ENCODE measurements around the gene TMEM167A. TPM values are rescaled to one million over a fixed set of nuclear protein-coding genes. Genes with fewer than 3 reads are reported as not detected.

The TMEM167A gene
- total RNA-seq, 1 donor from 2014 or later = 163 TPM

GRCh38 chr5:83031381-83031780, 45.8 kb downstream of the TMEM167A start:
- Histone ChIP-seq H3K4me3 (ENCODE audit: insufficient read depth, low read depth, low read length) (no peak overlapping the region), H3K27me3 (ENCODE audit: insufficient read depth, low read length) (no peaks in the 10 kb centered on the region), H4K20me1 (ENCODE audit: insufficient read depth, low read length) (no peaks in the 10 kb centered on the region), H3K79me2 (ENCODE audit: insufficient read depth, low read length) (no peaks in the 10 kb centered on the region), H3K27ac (ENCODE audit: low read depth, low read length) (no peak overlapping the region), H3K9ac (ENCODE audit: low read length) (no peak overlapping the region), H3K4me1 (ENCODE audit: insufficient read depth, low read length) (no peaks in the 10 kb centered on the region), H3K36me3 (ENCODE audit: insufficient read depth, low read length) (no peaks in the 10 kb centered on the region), H3K4me2 (ENCODE audit: low read length) (no peak overlapping the region), H2AFZ (ENCODE audit: low read depth, low read length) (no peak overlapping the region), H3K9me3 (ENCODE audit: insufficient read depth, low read depth, low read length) (no peaks in the 10 kb centered on the region)
- no peaks in the 10 kb centered on the region for H3K36me3 Mint-ChIP-seq (ENCODE audit: low read depth, unreplicated experiment)
- no peak overlapping the region for H3K4me3 Mint-ChIP-seq (ENCODE audit: unreplicated experiment)
- FAIRE-seq (no peak), DNase-seq (ENCODE audit: low read depth) (peak; percentile 21)
- peak overlapping the region; percentile 42 for H3K27ac Mint-ChIP-seq (ENCODE audit: unreplicated experiment)
- peaks cover 43% of the 10 kb centered on the region for H3K4me1 Mint-ChIP-seq (ENCODE audit: low read depth, unreplicated experiment)
- no peaks in the 10 kb centered on the region for H3K27me3 Mint-ChIP-seq (ENCODE audit: low read depth, unreplicated experiment)
- no peaks in the 10 kb centered on the region for H3K9me3 Mint-ChIP-seq (ENCODE audit: unreplicated experiment)
- no peak for TF ChIP-seq CTCF (IDR thresholded peaks at IDR 0.05; ENCODE audit: insufficient read depth, low read depth, low read length)
- no peak for TF ChIP-seq EZH2 (IDR thresholded peaks at IDR 0.05; ENCODE audit: insufficient read depth, low read length)

- FAIRE-seq (no peak), DNase-seq (ENCODE audit: low read depth) (peak; percentile 73)
- Histone ChIP-seq H3K4me3 (ENCODE audit: insufficient read depth, low read depth, low read length) (no peak overlapping the region), H3K36me3 (ENCODE audit: insufficient read depth, low read length) (no peaks in the 10 kb centered on the region), H3K9me3 (ENCODE audit: insufficient read depth, low read depth, low read length) (no peaks in the 10 kb centered on the region), H3K4me1 (ENCODE audit: insufficient read depth, low read length) (no peaks in the 10 kb centered on the region), H3K27me3 (ENCODE audit: insufficient read depth, low read length) (no peaks in the 10 kb centered on the region), H4K20me1 (ENCODE audit: insufficient read depth, low read length) (no peaks in the 10 kb centered on the region), H3K9ac (ENCODE audit: low read length) (no peak overlapping the region), H3K4me2 (ENCODE audit: low read length) (no peak overlapping the region), H3K27ac (ENCODE audit: low read depth, low read length) (no peak overlapping the region), H3K79me2 (ENCODE audit: insufficient read depth, low read length) (no peaks in the 10 kb centered on the region), H2AFZ (ENCODE audit: low read depth, low read length) (peak overlapping the region; percentile 23)
- Mint-ChIP-seq H3K9me3 (ENCODE audit: unreplicated experiment) (no peaks in the 10 kb centered on the region), H3K4me3 (ENCODE audit: unreplicated experiment) (no peak overlapping the region), H3K36me3 (ENCODE audit: low read depth, unreplicated experiment) (no peaks in the 10 kb centered on the region), H3K27me3 (ENCODE audit: low read depth, unreplicated experiment) (no peaks in the 10 kb centered on the region), H3K4me1 (ENCODE audit: low read depth, unreplicated experiment) (peaks cover 51% of the 10 kb centered on the region), H3K27ac (ENCODE audit: unreplicated experiment) (peak overlapping the region; percentile 76)
- no peak for TF ChIP-seq EZH2 (IDR thresholded peaks at IDR 0.05; ENCODE audit: insufficient read depth, low read length)
- no peak for TF ChIP-seq CTCF (IDR thresholded peaks at IDR 0.05; ENCODE audit: insufficient read depth, low read depth, low read length)
Measured at GRCh38 chr5:83029912-83030311, 47.3 kb downstream of the TMEM167A start.

- Histone ChIP-seq H3K36me3 (ENCODE audit: insufficient read depth, low read length) (no peaks in the 10 kb centered on the region), H3K4me3 (ENCODE audit: insufficient read depth, low read depth, low read length) (no peak overlapping the region), H3K9ac (ENCODE audit: low read length) (no peak overlapping the region), H3K9me3 (ENCODE audit: insufficient read depth, low read depth, low read length) (no peaks in the 10 kb centered on the region), H3K4me1 (ENCODE audit: insufficient read depth, low read length) (no peaks in the 10 kb centered on the region), H2AFZ (ENCODE audit: low read depth, low read length) (no peak overlapping the region), H3K27ac (ENCODE audit: low read depth, low read length) (no peak overlapping the region), H3K27me3 (ENCODE audit: insufficient read depth, low read length) (no peaks in the 10 kb centered on the region), H4K20me1 (ENCODE audit: insufficient read depth, low read length) (no peaks in the 10 kb centered on the region), H3K4me2 (ENCODE audit: low read length) (no peak overlapping the region), H3K79me2 (ENCODE audit: insufficient read depth, low read length) (no peaks in the 10 kb centered on the region)
- TF ChIP-seq CTCF (IDR thresholded peaks at IDR 0.05; ENCODE audit: insufficient read depth, low read depth, low read length) = no peak
- TF ChIP-seq EZH2 (IDR thresholded peaks at IDR 0.05; ENCODE audit: insufficient read depth, low read length) = no peak
- DNase-seq (ENCODE audit: low read depth) = no peak
- Mint-ChIP-seq H3K4me3 (ENCODE audit: unreplicated experiment) (peak overlapping the region; percentile 8), H3K4me1 (ENCODE audit: low read depth, unreplicated experiment) (peaks cover 40% of the 10 kb centered on the region), H3K36me3 (ENCODE audit: low read depth, unreplicated experiment) (no peaks in the 10 kb centered on the region), H3K27me3 (ENCODE audit: low read depth, unreplicated experiment) (no peaks in the 10 kb centered on the region), H3K27ac (ENCODE audit: unreplicated experiment) (peak overlapping the region; percentile 51), H3K9me3 (ENCODE audit: unreplicated experiment) (no peaks in the 10 kb centered on the region)
- FAIRE-seq = no peak
Measured at GRCh38 chr5:83026930-83027687, 50.1 kb downstream of the TMEM167A start.

All from astrocyte (in vitro differentiated cells and primary cell).